GM23338 (cell line): ENCODE data around the gene ZBTB25. TPM values are rescaled to one million over a fixed set of nuclear protein-coding genes. Genes with fewer than 3 reads are reported as not detected.

Experiments
- ATAC-seq: fragments of 200-7000 bp; cut with Tn5 transposase; 3 replicates; pipeline ENCODE4 v1.9.1; 2020
- DNase-seq: peaks from one replicate; pipeline ENCODE4 v3.0.0-alpha.2; 2015; ENCODE audit warnings: low spot score
- H2AFZ ChIP-seq: fragments of 200-600 bp; sonication (generic); 2 replicates; pipeline ENCODE4 v1.8.0; 2016; ENCODE audit warnings: antibody characterized with exemption, mild to moderate bottlenecking, moderate library complexity
- H3F3A ChIP-seq: fragments of 200-600 bp; sonication (generic); replicated peaks from 2 replicates; pipeline ENCODE4 v1.8.0; 2017; ENCODE audit warnings: antibody characterized with exemption, mixed run types, low read depth
- H3K27ac ChIP-seq: fragments of 200-600 bp; sonication (generic); 2 replicates; pipeline ENCODE4 v1.6.1; 2016; ENCODE audit warnings: low read depth
- H3K27me3 ChIP-seq: fragments of 200-600 bp; sonication (generic); 2 replicates; pipeline ENCODE4 v1.8.0; 2016; ENCODE audit warnings: mild to moderate bottlenecking, mixed run types, moderate library complexity; ENCODE audit not compliant: insufficient read depth
- H3K36me3 ChIP-seq: fragments of 200-600 bp; sonication (generic); 2 replicates; pipeline ENCODE4 v1.8.0; 2016; ENCODE audit warnings: mild to moderate bottlenecking; ENCODE audit not compliant: insufficient read depth
- H3K4me1 ChIP-seq: fragments of 200-600 bp; sonication (generic); 2 replicates; pipeline ENCODE4 v1.8.0; 2016; ENCODE audit warnings: mild to moderate bottlenecking, moderate library complexity; ENCODE audit not compliant: insufficient read depth
- H3K4me2 ChIP-seq: fragments of 200-600 bp; sonication (generic); 2 replicates; pipeline ENCODE4 v1.7.1; 2017; ENCODE audit warnings: mixed run types
- H3K4me3 ChIP-seq: fragments of 200-600 bp; sonication (generic); 2 replicates; pipeline ENCODE4 v1.6.1; 2016; ENCODE audit warnings: mixed run types
- H3K79me2 ChIP-seq: fragments of 200-600 bp; sonication (generic); replicated peaks from 2 replicates; pipeline ENCODE4 v1.8.0; 2017; ENCODE audit warnings: mild to moderate bottlenecking; ENCODE audit not compliant: insufficient read depth
- H3K9me2 ChIP-seq: fragments of 200-600 bp; sonication (generic); 2 replicates; pipeline ENCODE4 v1.8.0; 2017; ENCODE audit not compliant: insufficient read depth
- H4K20me1 ChIP-seq: fragments of 200-600 bp; sonication (generic); replicated peaks from 2 replicates; pipeline ENCODE4 v1.8.0; 2017; ENCODE audit warnings: mild to moderate bottlenecking; ENCODE audit not compliant: insufficient read depth
- H3K27ac Mint-ChIP-seq: 2 replicates; pipeline ENCODE4 v1.8.0; 2020; ENCODE audit warnings: inconsistent platforms, mild to moderate bottlenecking, moderate library complexity, mixed read lengths
- H3K27me3 Mint-ChIP-seq: 3 replicates; pipeline ENCODE4 v1.8.0; 2022; ENCODE audit warnings: low read depth, mild to moderate bottlenecking, moderate library complexity, mixed read lengths, inconsistent platforms; ENCODE audit not compliant: insufficient read depth, poor library complexity
- H3K36me3 Mint-ChIP-seq: 3 replicates; pipeline ENCODE4 v1.8.0; 2021; ENCODE audit warnings: low read depth, mild to moderate bottlenecking, inconsistent platforms, moderate library complexity, mixed read lengths
- H3K4me1 Mint-ChIP-seq: 3 replicates; pipeline ENCODE4 v1.8.0; 2020; ENCODE audit warnings: mild to moderate bottlenecking, inconsistent platforms, mixed read lengths
- H3K4me3 Mint-ChIP-seq: 3 replicates; pipeline ENCODE4 v1.8.0; 2021; ENCODE audit warnings: moderate library complexity, mild to moderate bottlenecking, inconsistent platforms, mixed read lengths
- H3K9me3 Mint-ChIP-seq: 3 replicates; pipeline ENCODE4 v1.8.0; 2020; ENCODE audit warnings: moderate library complexity, mild to moderate bottlenecking, inconsistent platforms, mixed read lengths
- CREB1 ChIP-seq: fragments of 250-450 bp; sonication (Bioruptor Pico); IDR thresholded peaks from 2 replicates; pipeline ENCODE4 v1.5.0; 2020; ENCODE audit warnings: low read depth, mild to moderate bottlenecking, moderate library complexity
- EZH2phosphoT487 ChIP-seq: fragments of 200-600 bp; sonication (generic); IDR thresholded peaks from one replicate; pipeline ENCODE4 v1.8.1; 2018; ENCODE audit warnings: antibody characterized with exemption; ENCODE audit not compliant: unreplicated experiment
- JUNB ChIP-seq: IDR thresholded peaks from one replicate; pipeline ENCODE4 v1.6.1; 2016; ENCODE audit warnings: antibody characterized with exemption; ENCODE audit not compliant: unreplicated experiment
- NANOG ChIP-seq: IDR thresholded peaks from 2 replicates; pipeline ENCODE4 v1.6.1; 2016; ENCODE audit warnings: antibody characterized with exemption, borderline replicate concordance
- POLR2AphosphoS5 ChIP-seq: IDR thresholded peaks from 2 replicates; pipeline ENCODE4 v1.6.1; 2016; ENCODE audit warnings: antibody characterized with exemption, low read depth
- STAT1 ChIP-seq: IDR thresholded peaks from one replicate; pipeline ENCODE4 v1.6.1; 2016; ENCODE audit warnings: antibody characterized with exemption; ENCODE audit not compliant: unreplicated experiment
- ZNF114 ChIP-seq: fragments of 250-450 bp; sonication (Bioruptor Pico); IDR thresholded peaks from 2 replicates; pipeline ENCODE4 v1.5.0; 2020; ENCODE audit warnings: mild to moderate bottlenecking, moderate library complexity
- ZNF331 ChIP-seq: fragments of 250-450 bp; sonication (Bioruptor Pico); IDR thresholded peaks from 2 replicates; pipeline ENCODE4 v1.5.0; 2020; ENCODE audit warnings: low read depth, mild to moderate bottlenecking, moderate library complexity
- polyA plus RNA-seq: library from polyadenylated mRNA; unstranded; fragments of >200 nt; fragmentation: Nextera tagmentation; extraction: Ambion mirVana; gene quantifications from 2 replicates; pipeline ENCODE4 v1.2.1, GENCODE V29; 2016
- total RNA-seq: library from RNA; depleted of rRNA; stranded (reverse); fragments of >200 nt; shearing (Covaris generic); gene quantifications from 2 replicates; pipeline ENCODE4 v1.2.3, GENCODE V29; 2014
- TF ChIP-seq, protein P1 (sequence below): fragments of 250-450 bp; sonication (Bioruptor Pico); IDR thresholded peaks from 2 replicates; pipeline ENCODE4 v1.5.0; 2020; ENCODE audit warnings: mild to moderate bottlenecking, moderate library complexity

The ZBTB25 gene
- total and polyA plus RNA-seq, 2 experiments from 2014 or later: 5.8 to 8.0 TPM

DNA sequence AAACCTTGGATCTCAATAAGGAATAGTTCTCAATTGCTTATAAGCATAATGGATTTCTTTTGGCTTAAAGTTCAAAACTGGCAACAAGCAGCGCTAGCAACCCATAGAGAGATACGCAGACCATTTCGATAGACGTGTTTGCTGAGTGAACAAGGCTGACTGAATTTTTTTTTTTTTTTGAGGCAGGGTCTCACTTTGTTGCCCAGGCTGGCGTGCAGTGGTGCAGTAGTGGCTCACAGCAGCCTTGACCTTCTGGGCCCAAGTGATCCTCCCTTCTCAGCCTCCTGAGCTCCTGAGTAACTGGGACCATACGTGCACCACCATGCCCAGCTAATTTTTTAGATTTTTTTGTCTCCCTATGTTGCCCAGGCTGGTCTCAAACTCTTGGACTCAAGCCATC lies 39.8 kb downstream of the ZBTB25 start:
- Mint-ChIP-seq H3K4me3 (no peak overlapping the region), H3K27me3 (peaks cover 5% of the 10 kb centered on the region), H3K27ac (no peak overlapping the region), H3K9me3 (no peaks in the 10 kb centered on the region), H3K4me1 (peaks cover 11% of the 10 kb centered on the region; the same call in 2 of the 3 replicates), H3K36me3 (peaks cover 23% of the 10 kb centered on the region)
- ATAC-seq: no peak
- Histone ChIP-seq H3K27ac (no peak overlapping the region), H3K27me3 (peaks cover 11% of the 10 kb centered on the region; the same call in 1 of the 2 replicates), H3K4me2 (no peak overlapping the region), H3K79me2 (no peaks in the 10 kb centered on the region), H2AFZ (no peak overlapping the region), H3F3A (peaks cover 22% of the 10 kb centered on the region), H3K4me3 (no peak overlapping the region), H3K9me2 (no peaks in the 10 kb centered on the region), H3K36me3 (peaks cover 11% of the 10 kb centered on the region; the same call in 1 of the 2 replicates), H3K4me1 (0 out of 2 replicates have a peak, but pooled peaks cover 4% of the 10 kb centered on the region), H4K20me1 (no peaks in the 10 kb centered on the region)
- no peak for DNase-seq
- TF ChIP-seq ZNF331 (CRISPR knock-in tag): no peak
- no peak for TF ChIP-seq ZNF114 (CRISPR knock-in tag)
- no peak for TF ChIP-seq STAT1
- TF ChIP-seq, protein P1, sequence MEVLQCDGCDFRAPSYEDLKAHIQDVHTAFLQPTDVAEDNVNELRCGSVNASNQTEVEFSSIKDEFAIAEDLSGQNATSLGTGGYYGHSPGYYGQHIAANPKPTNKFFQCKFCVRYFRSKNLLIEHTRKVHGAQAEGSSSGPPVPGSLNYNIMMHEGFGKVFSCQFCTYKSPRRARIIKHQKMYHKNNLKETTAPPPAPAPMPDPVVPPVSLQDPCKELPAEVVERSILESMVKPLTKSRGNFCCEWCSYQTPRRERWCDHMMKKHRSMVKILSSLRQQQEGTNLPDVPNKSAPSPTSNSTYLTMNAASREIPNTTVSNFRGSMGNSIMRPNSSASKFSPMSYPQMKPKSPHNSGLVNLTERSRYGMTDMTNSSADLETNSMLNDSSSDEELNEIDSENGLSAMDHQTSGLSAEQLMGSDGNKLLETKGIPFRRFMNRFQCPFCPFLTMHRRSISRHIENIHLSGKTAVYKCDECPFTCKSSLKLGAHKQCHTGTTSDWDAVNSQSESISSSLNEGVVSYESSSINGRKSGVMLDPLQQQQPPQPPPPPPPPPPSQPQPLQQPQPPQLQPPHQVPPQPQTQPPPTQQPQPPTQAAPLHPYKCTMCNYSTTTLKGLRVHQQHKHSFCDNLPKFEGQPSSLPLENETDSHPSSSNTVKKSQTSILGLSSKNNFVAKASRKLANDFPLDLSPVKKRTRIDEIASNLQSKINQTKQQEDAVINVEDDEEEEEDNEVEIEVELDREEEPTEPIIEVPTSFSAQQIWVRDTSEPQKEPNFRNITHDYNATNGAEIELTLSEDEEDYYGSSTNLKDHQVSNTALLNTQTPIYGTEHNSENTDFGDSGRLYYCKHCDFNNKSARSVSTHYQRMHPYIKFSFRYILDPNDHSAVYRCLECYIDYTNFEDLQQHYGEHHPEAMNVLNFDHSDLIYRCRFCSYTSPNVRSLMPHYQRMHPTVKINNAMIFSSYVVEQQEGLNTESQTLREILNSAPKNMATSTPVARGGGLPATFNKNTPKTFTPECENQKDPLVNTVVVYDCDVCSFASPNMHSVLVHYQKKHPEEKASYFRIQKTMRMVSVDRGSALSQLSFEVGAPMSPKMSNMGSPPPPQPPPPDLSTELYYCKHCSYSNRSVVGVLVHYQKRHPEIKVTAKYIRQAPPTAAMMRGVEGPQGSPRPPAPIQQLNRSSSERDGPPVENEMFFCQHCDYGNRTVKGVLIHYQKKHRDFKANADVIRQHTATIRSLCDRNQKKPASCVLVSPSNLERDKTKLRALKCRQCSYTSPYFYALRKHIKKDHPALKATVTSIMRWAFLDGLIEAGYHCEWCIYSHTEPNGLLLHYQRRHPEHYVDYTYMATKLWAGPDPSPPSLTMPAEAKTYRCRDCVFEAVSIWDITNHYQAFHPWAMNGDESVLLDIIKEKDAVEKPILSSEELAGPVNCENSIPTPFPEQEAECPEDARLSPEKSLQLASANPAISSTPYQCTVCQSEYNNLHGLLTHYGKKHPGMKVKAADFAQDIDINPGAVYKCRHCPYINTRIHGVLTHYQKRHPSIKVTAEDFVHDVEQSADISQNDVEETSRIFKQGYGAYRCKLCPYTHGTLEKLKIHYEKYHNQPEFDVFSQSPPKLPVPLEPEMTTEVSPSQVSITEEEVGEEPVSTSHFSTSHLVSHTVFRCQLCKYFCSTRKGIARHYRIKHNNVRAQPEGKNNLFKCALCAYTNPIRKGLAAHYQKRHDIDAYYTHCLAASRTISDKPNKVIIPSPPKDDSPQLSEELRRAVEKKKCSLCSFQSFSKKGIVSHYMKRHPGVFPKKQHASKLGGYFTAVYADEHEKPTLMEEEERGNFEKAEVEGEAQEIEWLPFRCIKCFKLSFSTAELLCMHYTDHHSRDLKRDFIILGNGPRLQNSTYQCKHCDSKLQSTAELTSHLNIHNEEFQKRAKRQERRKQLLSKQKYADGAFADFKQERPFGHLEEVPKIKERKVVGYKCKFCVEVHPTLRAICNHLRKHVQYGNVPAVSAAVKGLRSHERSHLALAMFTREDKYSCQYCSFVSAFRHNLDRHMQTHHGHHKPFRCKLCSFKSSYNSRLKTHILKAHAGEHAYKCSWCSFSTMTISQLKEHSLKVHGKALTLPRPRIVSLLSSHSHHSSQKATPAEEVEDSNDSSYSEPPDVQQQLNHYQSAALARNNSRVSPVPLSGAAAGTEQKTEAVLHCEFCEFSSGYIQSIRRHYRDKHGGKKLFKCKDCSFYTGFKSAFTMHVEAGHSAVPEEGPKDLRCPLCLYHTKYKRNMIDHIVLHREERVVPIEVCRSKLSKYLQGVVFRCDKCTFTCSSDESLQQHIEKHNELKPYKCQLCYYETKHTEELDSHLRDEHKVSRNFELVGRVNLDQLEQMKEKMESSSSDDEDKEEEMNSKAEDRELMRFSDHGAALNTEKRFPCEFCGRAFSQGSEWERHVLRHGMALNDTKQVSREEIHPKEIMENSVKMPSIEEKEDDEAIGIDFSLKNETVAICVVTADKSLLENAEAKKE (CRISPR knock-in tag): no peak
- no peak for TF ChIP-seq EZH2phosphoT487
- no peak for TF ChIP-seq POLR2AphosphoS5
- TF ChIP-seq NANOG: no peak
- TF ChIP-seq JUNB: no peak
- no peak for TF ChIP-seq CREB1 (CRISPR knock-in tag)
